GM18519 (cell line): ENCODE data around the gene TXNDC2.
"Not testable (repeated sequence)": the region's sequence is repeated elsewhere in the genome, so short reads cannot be mapped to it uniquely, and the experiment has no call there.

Source experiments
- ATAC-seq: cut with Tn5 transposase; IDR thresholded peaks from one replicate; pipeline ENCODE4 v1.9.1; 2021; ENCODE audit warnings: mild to moderate bottlenecking, moderate library complexity; ENCODE audit not compliant: unreplicated experiment, low FRiP score

TXNDC2 gene

DNA sequence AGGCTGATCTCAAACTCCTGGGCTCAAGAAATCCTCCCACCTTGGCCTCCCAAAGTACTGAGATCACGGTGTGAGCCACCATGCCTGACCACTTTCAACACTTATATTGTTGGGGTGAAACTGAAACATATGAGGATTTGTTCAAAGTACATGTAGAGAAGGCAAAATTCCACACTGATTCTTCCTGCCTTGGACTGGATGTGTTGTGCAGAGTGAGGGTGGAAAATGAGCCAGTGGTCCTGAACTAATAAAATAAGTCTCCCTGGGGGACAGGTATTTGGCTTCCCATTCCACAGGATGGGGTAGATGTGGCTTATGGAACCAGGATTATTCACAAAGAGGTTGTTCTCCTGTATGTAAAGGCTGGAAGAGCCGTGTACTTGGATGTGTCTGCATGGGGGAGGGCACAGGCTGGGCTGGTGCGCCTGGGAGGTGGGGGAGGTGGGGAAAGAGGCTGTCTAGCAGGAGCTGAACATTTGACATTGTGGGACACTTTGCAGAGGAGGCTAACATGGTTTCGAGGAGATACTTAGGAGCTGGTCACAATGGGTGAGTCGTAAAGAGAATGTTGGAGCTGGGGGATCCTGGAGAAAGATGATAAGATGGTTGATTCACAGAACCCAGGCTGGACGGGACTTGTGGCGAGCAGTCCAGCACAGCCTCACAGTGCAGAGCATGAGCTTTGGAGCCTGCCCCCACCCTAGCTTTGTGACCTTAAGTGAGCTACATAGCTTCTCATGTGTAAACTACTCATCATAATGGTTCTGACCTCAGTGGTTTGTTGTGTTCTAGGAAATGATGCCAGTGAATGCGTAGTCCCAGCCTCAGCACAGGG is at the start of gene TXNDC2:
Gene TXNDC2, plus strand, starts transcription at position 804 of the 835 bp plus-strand sequence. CDS start 708 bp downstream, outside the sequence.
- no peak for ATAC-seq

GRCh38 chr18:9838144-9838877 is 47.5 kb upstream of the TXNDC2 start:
- no peak for ATAC-seq

- ATAC-seq, result no peak
These were observed 46.6 kb upstream of the TXNDC2 start for GRCh38 chr18:9839211-9839610.

DNA sequence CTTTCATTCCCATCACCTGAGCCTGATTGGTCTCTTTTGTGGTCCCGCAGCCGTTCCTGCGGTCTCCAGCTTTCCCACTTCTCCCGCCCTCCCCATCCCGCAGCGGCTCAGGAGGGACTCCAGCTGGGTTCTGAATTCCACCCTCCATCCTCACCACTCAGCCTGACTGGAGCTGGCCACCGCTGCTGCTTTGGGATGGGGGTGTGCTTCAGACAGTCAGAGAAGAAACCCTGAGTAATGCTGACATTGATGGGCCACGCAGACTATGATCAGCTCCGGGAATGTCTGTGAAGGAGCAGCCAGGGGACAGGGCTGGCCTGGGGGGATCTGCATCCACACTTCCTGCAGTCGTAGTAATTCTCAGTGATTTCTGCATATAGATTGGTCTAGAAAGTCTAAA is 45.9 kb upstream of the TXNDC2 start:
- no peak for ATAC-seq

DNA sequence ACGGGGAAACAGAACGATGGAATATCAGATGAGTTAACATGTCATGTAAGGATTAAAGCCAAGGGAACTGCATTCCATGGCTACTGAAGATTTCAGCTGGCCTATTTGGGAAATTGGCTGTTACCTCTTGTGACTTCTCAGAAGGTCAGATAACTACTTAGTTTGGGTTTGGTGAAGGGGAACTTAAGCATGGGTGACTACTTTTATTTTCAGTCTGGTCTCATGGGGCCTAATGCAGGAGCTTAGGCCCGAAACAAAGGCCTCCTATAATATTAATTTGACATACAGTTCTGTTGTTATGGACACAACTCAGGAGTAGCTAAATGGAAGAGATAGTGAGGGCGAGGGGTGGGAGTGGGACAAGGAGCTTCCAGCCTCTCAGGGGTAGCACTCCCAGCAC is 44.0 kb upstream of the TXNDC2 start:
- ATAC-seq, result no peak

- ATAC-seq, result no peak
These were observed 43.3 kb upstream of the TXNDC2 start for GRCh38 chr18:9842448-9842847.

GRCh38 chr18:9845256-9845655 is 40.5 kb upstream of the TXNDC2 start:
- ATAC-seq, result no peak

DNA sequence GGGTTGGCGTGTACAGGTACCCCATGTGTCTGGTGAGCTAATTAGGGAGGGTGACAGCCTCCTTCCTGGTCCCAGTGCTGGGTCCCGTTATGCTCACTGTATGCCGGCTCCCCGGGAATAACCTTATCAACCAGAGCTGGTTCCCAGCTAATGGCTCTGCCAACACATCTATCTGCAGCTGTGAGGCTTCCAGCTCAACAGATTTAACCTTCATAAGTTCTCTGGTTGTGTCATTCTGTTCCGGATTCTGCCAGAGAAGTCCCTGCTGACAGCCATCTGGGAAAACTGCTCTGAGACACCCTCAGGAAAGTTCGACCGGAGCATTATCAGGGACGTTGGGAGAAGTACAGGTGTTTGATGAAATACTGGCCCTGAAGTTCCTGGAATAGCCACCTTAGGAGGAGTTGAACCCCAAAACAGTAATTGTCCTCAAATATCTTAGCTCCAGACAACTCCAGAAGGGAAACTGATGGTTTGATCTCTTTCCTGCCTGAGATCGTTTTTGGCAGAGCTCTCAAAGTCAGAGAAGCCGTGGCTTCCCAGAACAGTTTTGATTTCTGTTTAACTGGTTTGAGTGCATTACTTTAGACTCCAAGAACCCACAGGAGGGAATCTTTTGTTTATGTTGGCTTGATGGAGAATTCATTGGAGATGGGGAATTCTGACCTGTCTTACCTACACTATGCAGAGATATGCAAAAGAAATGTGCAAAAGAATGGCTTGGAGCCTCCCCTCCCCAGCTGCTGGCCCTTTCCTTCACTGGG is 39.4 kb upstream of the TXNDC2 start:
- no peak for ATAC-seq

DNA sequence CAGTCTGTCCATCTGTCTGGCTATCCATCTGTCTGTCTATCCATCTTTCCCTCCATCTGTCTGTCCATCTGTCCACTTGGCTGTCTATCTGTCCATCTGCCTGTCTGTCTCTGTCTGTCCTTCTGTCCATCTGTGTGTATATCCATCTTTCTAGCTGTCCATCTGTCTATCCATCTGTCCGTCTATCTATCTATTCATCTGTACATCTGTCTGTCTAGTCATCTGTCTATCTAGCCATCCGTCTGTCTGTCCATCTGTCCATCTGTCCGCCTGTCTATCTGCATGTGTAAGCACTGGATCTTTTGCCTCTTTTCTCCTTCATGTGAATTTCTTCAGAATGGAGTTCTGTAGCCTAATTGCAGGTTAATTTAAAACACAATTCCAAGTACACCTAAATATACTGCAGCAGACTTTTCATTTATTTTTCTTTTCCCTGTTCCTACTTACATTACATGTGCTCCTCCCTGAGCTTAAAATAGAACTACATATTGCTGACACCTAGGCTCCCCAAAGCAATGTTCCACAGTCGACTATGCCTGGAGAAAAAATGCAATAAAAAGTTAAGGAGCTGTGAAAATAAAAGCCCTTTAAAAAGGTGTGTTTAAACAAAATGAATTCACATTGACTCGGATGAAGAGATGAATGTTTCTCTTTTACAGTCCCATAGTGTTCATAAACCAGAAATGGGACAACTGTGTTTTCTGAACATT is 37.4 kb upstream of the TXNDC2 start:
- ATAC-seq, result no peak

DNA sequence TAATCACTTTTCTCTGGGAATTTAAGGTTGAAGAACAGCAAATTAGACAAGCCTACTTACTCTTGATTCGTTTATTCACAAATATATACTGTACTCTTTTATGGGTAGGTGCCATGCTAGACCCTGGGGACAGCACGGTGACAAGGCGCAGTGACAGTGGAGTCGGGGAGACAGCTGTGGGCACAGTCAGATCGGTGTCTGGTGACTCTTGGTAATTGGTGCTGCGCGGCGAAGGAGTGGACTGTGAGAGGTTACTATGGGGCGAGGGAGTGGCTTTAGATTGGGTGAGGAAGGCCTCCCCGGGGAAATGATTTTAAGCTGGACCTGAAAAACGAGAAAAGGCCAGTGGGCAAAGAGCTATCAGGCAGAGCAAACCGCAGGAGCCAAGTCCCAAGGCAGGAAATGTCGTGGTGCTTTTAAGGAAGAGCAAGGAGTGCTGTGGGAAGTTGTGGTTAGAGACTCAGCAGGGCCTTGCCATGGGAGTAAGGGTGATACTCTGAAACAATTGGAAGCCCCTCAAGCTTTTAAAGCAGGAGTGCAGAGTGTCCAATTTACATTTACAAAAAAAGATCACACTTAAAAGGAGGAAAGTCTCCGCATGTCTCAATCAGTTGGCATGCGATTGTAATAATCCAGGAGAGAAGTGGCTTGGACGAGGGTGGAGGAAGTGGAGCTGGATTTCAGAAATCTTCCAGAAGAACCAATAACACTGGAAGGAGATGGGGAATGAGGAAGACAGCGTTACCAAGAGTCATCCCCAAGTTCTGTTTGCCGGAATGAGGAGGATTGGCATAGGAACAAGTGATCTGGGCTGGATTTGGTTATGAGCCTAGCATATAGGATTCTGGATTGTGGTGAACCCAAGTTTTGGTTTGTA is 36.1 kb upstream of the TXNDC2 start:
- no peak for ATAC-seq

- no peak for ATAC-seq
These were observed 35.5 kb upstream of the TXNDC2 start for GRCh38 chr18:9850309-9850708.

DNA sequence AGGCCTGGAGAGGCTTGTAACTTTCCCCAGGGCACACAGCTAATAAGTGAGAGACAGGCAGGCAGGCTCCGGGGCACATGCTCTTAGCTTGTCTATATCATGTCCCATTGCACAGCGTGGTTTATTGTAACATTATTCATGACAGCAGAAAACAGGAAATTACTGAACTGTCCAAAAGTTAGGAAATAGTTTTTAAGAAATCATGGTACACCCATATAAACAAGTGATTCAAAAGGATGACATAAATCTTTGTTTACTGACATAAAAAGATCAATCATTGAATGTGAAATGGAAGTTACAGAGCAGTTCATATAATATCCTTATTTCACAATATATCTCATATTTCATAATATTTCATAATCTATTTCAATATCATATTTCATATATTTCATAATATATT is 34.3 kb upstream of the TXNDC2 start:
- no peak for ATAC-seq

- ATAC-seq, result no peak
These were observed 33.3 kb upstream of the TXNDC2 start for GRCh38 chr18:9852266-9853081.

- ATAC-seq, result no peak
These were observed 30.7 kb upstream of the TXNDC2 start for GRCh38 chr18:9854801-9855676.

DNA sequence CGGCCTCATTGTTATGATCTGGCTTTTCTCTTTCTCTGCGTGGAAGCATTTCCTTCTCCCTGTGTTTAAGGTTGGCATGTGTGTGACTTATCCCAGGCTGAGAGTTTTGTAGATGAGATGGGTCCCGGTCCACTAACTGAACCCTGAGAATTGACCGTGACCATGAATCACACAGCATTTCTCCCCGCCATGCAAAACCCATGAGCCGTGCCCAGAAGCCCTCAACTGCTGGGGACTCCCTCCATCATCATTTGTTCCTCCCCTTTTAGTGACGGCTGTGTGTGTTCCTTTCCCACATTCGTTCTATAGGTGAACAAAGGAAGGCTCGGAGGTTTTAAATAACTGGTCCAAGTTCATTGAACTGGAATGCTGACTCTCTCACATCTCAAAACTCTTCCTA is 30.1 kb upstream of the TXNDC2 start:
- no peak for ATAC-seq

DNA sequence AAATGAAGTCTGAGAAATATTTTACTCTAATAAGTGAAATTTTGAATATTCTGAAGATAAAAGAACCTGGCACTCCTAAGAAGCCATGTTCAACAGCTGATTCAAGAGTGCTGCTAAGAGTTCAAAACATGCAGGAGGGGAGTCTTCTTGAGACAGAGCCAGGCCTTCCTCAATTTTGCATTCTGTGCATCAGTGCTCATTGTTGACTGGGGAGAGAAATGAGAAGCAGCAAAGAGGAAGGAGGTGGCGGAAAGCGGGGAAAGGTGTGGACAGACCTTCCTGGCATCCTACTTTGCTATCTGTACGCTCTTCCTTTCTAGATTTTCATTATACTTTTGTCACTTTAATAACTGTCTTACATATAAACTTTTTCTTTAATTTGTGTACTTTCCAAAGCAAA is 29.7 kb upstream of the TXNDC2 start:
- ATAC-seq, result no peak

DNA sequence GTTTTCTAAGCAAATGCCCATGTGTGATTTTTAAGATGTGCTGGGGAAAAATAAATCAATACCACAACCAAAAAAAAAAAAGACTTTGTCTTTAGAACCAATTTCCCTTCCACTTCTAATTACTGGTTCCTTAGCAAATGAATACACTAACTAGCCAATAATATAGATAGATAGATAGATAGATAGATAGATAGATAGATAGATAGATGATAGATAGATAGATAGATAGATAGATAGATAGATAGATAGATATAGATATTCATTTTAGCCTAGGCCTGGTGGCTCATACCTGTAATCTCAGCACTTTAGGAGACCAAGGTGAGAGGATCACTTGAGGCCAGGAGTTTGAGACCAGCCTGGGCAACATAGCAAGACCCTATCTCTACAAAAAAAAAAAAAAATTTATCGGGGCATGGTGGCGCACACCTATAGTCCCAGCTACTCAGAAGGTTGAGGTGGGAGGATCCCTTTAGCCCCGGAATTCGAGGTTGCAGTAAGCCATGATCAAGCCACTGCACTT is 28.2 kb upstream of the TXNDC2 start:
- not testable (repeated sequence) for ATAC-seq

GRCh38 chr18:9858642-9859041 is 27.1 kb upstream of the TXNDC2 start:
- no peak for ATAC-seq
